Dendritic cell treated with granulocyte-macrophage colony-stimulating factor and Interleukin-4, amounts not matched to agents 40 ng/mL and 50 ng/mL, for 4 days (primary cell): Measurements from ENCODE around the gene PCDHGA9.

Source experiments
- H3K27ac Mint-ChIP-seq: one replicate; pipeline ENCODE4 v1.8.0; 2022; ENCODE audit warnings: mild to moderate bottlenecking, mixed read lengths
- H3K27me3 Mint-ChIP-seq: one replicate; pipeline ENCODE4 v1.8.0; 2022; ENCODE audit warnings: mild to moderate bottlenecking, mixed read lengths
- H3K36me3 Mint-ChIP-seq: one replicate; pipeline ENCODE4 v1.8.0; 2022; ENCODE audit warnings: low read depth, mixed read lengths
- H3K4me1 Mint-ChIP-seq: one replicate; pipeline ENCODE4 v1.8.0; 2022; ENCODE audit warnings: low read depth, mixed read lengths
- H3K4me3 Mint-ChIP-seq: one replicate; pipeline ENCODE4 v1.8.0; 2022; ENCODE audit warnings: mild to moderate bottlenecking, moderate library complexity, mixed read lengths
- H3K9me3 Mint-ChIP-seq: one replicate; pipeline ENCODE4 v1.8.0; 2022; ENCODE audit warnings: mixed read lengths
- intact Hi-C: fragments of 100-400 bp; cut with micrococcal nuclease; formaldehyde crosslinking; loops from one replicate; pipeline ENCODE4 v1.15.0; 2022

The PCDHGA9 gene

DNA sequence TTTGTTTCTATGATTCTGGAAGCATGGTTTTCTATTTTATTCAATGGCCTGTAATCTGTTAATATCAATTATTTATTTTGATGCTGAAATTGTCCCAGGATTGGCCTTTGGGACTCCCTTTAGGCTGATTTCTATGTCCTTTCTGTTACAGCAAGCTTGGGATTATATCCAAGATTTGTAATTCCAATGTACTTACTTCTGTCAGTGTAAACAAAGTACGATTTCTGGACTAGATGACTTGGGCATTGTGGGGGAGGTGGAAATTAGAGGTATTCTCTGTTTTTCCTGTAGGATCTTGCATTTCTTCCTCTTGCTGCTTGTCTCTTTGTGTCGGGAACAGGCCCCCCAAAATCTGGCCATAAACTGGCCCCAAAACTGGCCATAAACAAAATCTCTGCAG is 31.4 kb downstream of the PCDHGA9 start:
- Mint-ChIP-seq H3K27me3 (peaks cover 50% of the 10 kb centered on the region), H3K36me3 (peaks cover 4% of the 10 kb centered on the region), H3K9me3 (peaks cover 31% of the 10 kb centered on the region), H3K27ac (no peak overlapping the region), H3K4me3 (no peak overlapping the region), H3K4me1 (peaks cover 15% of the 10 kb centered on the region)
- intact Hi-C loops: no loop called here

DNA sequence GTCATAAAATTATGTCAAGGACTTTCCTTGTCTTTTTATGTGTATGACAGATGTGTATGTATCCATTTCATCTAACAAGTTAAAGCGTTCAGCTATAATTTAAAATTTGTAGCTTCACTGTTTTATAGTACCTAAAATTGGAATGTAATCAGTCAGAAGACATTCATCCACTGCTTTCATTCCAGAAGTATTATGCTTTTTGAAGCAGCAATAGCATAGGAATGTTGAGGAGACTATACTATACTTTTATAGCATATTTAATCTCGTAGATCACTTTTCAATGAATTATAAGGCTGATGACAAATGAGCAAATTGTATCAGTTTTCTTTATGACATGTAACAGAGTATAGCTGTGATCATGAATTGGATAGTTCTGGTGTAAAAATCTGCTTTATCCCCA is 34.6 kb downstream of the PCDHGA9 start:
- Mint-ChIP-seq H3K27me3 (peaks cover 46% of the 10 kb centered on the region), H3K36me3 (peaks cover 4% of the 10 kb centered on the region), H3K4me3 (no peak overlapping the region), H3K27ac (no peak overlapping the region), H3K4me1 (no peaks in the 10 kb centered on the region), H3K9me3 (peaks cover 11% of the 10 kb centered on the region)
- intact Hi-C loops: no loop called here

DNA sequence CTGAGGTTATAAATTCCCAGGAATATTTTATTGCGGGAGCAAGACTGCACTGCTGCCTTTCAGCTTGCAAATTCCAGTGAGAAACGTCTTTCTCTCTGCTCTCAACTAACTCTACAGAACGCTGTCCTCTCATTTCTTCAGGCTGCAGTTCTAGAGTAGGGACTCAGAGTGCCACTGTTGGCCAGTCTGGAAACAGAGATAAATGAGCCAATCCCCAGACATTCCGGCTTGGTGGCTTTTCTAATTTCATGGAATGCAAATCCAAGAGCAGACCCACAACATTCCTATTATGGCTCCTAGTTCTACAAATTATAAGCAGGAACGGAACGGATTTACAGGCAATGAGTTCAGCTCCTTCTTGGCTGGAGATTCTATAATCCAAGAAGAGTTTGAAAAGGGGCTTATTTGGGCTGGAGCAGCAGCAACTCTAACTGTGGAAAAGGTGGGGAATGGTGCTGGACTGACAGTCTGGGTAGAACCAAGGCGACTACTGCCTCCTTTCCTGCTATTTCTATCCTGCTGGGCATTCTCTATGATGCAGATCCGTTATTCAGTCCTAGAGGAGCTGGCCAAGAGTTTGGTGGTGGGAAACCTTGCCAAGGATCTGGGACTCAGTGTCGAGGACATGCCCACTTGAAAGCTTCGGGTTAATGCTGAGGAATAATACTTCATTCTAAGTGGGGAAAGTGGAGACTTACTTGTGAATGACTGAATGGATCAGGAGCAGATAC is 37.0 kb downstream of the PCDHGA9 start:
- intact Hi-C loops: no loop called here
- Mint-ChIP-seq H3K27me3 (peaks cover 36% of the 10 kb centered on the region), H3K4me1 (no peaks in the 10 kb centered on the region), H3K9me3 (no peaks in the 10 kb centered on the region), H3K27ac (no peak overlapping the region), H3K36me3 (no peaks in the 10 kb centered on the region), H3K4me3 (no peak overlapping the region)

DNA sequence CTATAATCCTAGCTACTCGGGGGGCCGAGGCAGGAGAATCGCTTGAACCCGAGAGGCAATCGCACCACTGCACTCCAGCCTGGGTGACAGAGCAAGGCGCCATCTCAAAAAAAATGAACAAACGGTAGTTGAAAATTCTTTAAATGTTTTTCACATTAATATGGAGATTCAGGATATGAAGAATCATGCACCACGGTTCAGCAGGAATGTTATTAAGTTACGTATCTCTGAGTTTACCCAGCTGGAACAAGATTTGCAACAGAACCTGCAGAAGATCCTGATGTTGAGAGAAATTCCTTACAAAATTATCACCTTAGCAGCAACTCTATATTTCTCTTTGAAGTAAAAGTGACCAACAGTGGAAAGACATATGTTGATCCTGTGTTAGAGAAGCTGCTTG is 37.8 kb downstream of the PCDHGA9 start:
- H3K4me1 Mint-ChIP-seq: no peaks in the 10 kb centered on the region
- H3K27me3 Mint-ChIP-seq: peaks cover 35% of the 10 kb centered on the region
- no peak overlapping the region for H3K4me3 Mint-ChIP-seq
- no peaks in the 10 kb centered on the region for H3K9me3 Mint-ChIP-seq
- no peak overlapping the region for H3K27ac Mint-ChIP-seq
- no peaks in the 10 kb centered on the region for H3K36me3 Mint-ChIP-seq
- intact Hi-C loops: no loop called here

DNA sequence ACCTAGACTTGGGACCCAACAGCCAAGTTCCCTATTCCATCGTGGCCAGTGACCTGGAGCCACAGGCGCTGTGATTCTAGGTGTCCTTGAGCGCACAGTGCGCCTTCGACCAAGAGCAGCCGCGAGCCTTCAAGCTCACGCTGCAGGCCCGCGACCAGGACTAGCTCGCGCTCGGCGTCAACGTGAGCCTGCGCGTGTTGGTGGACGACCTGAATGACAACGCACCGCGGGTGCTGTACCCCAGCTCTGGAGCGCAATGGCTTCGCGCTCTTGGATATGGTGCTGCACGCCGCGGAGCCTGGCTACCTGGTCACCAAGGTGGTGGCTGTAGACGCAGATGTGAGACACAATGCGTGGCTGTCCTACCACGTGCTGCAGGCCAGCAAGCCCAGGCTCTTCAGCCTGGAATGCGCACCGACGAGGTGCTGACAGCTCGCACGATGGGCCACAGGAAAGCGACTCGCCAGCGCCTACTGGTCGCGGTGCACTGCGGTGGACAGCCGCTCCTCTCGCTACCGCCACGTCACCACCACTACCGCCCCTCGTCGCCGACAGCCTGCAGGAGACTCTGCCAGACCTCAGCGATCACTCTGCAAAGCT is 39.1 kb downstream of the PCDHGA9 start:
- no peaks in the 10 kb centered on the region for H3K36me3 Mint-ChIP-seq
- no peaks in the 10 kb centered on the region for H3K4me1 Mint-ChIP-seq
- peaks cover 36% of the 10 kb centered on the region for H3K27me3 Mint-ChIP-seq
- no peak overlapping the region for H3K27ac Mint-ChIP-seq
- intact Hi-C loops: no loop called here
- H3K4me3 Mint-ChIP-seq: no peak overlapping the region
- H3K9me3 Mint-ChIP-seq: no peaks in the 10 kb centered on the region
